GM18858 (cell line): ENCODE measurements around the gene ITPR1.

Experiments used
- ATAC-seq: cut with Tn5 transposase; IDR thresholded peaks from one replicate; pipeline ENCODE4 v1.9.1; 2021; ENCODE audit not compliant: unreplicated experiment

The ITPR1 gene

GRCh38 chr3:4800595-4800994 is 307.4 kb downstream of the ITPR1 start:
- no peak for ATAC-seq

DNA sequence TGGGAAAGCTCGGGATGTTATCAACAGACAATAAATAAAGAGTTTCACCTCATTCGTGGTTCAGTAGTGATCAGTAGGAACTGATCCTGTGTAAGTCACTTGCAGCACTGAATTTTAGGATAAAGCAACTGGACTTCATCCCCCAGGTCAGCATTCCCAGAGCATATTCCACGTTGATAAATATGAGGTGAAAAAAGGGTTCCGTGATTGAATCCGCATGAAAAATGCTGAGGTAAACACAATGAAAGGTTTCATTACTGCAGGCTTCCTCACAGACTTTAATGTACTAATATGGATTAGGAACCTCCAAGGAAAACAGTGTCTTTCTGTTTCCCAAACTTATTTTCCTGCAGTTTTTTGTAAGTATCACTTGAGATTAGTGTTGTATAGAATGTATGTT is 308.7 kb downstream of the ITPR1 start:
- ATAC-seq = no peak

DNA sequence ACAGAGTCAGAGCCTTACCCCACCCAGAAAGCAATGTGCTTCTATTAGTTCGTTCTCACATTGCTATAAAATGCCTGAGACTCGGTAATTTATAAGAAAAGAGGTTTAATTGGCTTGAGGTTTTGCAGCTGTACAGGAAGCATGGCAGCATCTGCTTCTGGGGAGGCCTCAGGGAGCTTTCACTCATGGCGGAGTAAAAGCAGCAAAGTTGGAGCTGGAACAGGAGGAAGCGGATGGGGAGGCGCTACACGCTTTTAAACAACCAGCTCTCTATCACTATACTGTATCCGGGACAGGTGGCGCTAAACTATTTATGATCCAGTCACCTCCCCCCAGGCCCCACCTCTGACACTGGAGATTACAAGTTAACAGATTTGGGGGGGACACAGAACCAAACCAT is 309.8 kb downstream of the ITPR1 start:
- no peak for ATAC-seq

GRCh38 chr3:4804161-4805058 is 311.3 kb downstream of the ITPR1 start:
- no peak for ATAC-seq

- ATAC-seq = no peak
Observed at GRCh38 chr3:4805662-4806061, 312.5 kb downstream of the ITPR1 start.

- no peak for ATAC-seq
Observed at GRCh38 chr3:4806535-4807108, 313.5 kb downstream of the ITPR1 start.

GRCh38 chr3:4807381-4808280 is 314.5 kb downstream of the ITPR1 start:
- no peak for ATAC-seq

DNA sequence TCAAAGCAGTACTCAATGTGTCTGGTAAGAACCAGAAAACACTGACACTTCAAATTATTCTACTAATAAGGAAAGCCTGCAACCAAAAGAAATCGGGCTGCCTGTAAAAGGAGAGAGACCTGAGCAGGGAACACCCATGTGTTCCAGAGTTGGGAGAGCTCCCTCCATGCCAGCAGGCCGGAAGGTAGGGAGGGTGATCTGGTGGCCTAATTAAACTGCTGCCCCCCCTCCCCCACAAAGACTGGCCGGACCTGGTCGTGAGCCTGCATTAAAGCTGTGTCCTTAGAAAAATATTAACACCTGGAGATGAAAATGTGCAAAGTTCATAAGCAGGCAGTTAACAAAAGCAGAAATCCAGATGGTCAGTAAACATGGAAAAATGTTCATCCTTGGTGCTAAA is 315.5 kb downstream of the ITPR1 start:
- ATAC-seq = no peak

GRCh38 chr3:4809922-4810321 is 316.8 kb downstream of the ITPR1 start:
- ATAC-seq = no peak

- no peak for ATAC-seq
Observed at GRCh38 chr3:4812591-4812990, 319.4 kb downstream of the ITPR1 start.

DNA sequence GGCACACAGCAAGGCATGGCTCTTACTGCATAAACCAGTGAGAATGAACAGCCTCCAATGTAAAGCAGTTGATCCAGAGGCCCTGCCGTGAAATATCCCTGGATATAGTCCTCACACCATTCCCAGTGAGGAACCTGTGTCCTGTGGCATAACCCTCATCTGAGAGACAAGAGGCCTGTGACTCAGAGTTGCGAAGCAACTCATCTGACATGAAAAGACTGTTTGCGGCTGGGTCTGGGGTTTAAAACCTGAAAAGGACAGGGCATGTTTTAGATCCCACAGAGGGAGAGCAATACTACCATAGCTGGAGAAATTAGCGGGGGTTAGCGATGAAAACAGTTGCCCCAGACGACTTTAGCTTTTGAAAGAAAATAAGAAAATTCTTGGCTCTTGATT is 320.8 kb downstream of the ITPR1 start:
- ATAC-seq = no peak

- ATAC-seq = no peak
Observed at GRCh38 chr3:4814305-4814903, 321.3 kb downstream of the ITPR1 start.

DNA sequence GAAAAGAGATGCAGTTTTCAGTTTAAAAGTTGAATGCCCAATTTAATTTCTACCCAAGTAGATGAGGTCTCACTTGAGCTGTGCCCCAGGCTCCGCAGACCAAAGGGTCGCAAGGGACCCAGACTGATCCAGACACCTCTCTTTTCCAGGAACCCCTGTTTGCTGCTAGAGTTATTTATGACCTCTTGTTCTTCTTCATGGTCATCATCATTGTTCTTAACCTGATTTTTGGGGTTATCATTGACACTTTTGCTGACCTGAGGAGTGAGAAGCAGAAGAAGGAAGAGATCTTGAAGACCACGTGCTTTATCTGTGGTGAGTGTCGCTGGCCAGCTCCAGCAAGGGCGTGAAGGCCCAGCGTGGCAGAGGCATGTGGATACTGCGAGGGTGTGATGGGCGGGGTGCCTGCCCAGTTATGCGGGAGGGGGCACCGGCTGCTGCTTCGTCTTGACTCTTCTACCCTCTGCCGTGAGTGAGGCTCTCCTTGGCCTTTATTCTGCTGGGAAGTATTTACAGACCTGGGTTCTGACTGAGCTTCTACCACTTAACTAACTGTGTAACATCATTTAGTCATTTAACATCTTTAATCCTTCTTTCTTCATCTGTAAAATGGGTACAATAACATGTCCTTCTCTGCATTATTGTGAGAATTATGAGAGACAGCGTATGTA is 321.9 kb downstream of the ITPR1 start:
- ATAC-seq = no peak

DNA sequence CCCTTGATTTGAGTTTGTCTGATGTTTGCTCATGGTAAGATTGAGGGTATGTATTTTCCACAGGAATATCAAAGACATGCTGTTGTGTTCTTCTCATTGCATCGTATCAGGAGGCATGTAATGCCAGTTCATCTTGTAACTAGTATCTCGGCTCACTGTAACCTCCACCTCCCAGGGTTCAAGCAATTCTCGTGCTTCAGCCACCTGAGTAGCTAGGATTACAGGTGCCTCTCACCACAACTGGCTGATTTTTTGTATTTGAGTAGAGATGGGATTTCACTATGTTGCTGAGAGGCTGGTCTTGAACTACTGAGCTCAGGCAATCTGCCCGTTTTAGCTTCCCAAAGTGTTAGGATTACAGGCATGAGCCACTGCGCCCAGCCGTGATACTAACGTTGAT is 323.2 kb downstream of the ITPR1 start:
- no peak for ATAC-seq

GRCh38 chr3:4816718-4817117 is 323.6 kb downstream of the ITPR1 start:
- no peak for ATAC-seq

- ATAC-seq = no peak
Observed at GRCh38 chr3:4817128-4817527, 324.0 kb downstream of the ITPR1 start.

- no peak for ATAC-seq
Observed at GRCh38 chr3:4818164-4818563, 325.0 kb downstream of the ITPR1 start.

DNA sequence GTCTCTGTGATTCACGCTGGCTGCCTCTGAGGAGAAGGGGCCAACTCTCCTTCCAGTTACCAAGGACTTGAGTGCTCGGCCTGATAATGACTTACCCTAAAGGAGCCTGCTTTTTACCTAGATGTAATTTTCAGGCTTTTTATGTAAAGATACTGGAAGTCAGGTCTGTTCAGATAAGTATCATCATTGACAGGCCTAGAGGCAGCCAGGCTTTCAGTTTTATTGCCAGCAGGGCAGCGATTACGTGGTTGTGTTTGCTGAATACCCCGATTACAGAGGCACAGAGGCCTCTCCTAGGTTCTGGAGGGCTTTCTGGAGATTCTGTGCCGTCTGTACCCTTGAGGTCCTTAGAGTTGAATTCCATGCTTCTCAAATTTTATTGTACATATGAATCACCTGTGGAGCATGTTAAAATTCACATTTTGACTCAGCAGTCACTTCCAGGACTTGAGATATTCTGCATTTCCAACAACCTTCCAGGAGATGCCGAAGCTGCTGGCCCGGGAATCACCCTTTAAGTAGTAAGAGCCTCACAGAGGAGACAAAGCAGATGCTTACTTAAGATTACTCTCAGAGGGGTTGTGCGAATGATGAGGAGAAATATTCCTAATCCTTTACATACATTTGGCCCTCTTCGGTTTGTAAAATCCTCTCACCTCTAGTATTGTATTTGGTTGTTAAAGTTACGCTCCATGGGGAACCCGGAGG is 326.0 kb downstream of the ITPR1 start:
- no peak for ATAC-seq

DNA sequence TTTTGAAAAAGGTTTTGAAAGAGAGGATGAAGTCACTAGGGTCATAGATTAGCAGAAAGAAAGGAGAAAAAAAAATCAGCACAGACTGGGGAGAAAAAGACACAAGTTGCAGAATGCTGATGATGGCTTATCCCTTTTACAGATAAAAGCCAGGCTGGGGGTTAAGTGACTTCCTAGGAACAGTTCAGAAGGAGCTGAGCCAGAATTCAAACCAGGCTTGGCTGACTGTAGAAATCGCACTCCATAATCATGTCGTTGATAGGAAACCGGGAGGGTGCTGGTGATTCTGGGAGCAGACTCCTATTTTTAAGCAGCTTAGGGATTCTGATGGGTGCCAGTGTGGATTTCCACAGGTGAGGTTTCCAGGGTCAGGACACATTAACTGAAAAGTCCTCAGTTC is 326.6 kb downstream of the ITPR1 start:
- no peak for ATAC-seq
